MM.1S (cell line): ENCODE data around the gene FXYD7.
"Not testable (repeated sequence)": the region's sequence is repeated elsewhere in the genome, so short reads cannot be mapped to it uniquely, and the experiment has no call there.

Source experiments
- DNase-seq: peaks from one replicate; pipeline ENCODE4 v3.0.0-alpha.2; 2015
- H2AFZ ChIP-seq: fragments of 300-600 bp; sonication (generic); 2 replicates; pipeline ENCODE4 v1.6.0; 2016; ENCODE audit warnings: antibody characterized with exemption, low read length
- H3F3A ChIP-seq: fragments of 300-600 bp; sonication (generic); 2 replicates; pipeline ENCODE4 v1.6.1; 2016; ENCODE audit warnings: mild to moderate bottlenecking, antibody characterized with exemption, low read length, moderate library complexity, mixed read lengths; ENCODE audit not compliant: insufficient read depth
- H3K27ac ChIP-seq: fragments of 300-600 bp; sonication (generic); 2 replicates; pipeline ENCODE4 v1.5.1; 2016; ENCODE audit warnings: mild to moderate bottlenecking, low read length
- H3K27me3 ChIP-seq: fragments of 300-600 bp; sonication (generic); replicated peaks from 2 replicates; pipeline ENCODE4 v1.6.0; 2016; ENCODE audit warnings: low read length; ENCODE audit not compliant: insufficient read depth
- H3K36me3 ChIP-seq: fragments of 300-600 bp; sonication (generic); replicated peaks from 2 replicates; pipeline ENCODE4 v1.6.1; 2016; ENCODE audit warnings: mild to moderate bottlenecking, low read length, mixed read lengths; ENCODE audit not compliant: insufficient read depth
- H3K4me1 ChIP-seq: fragments of 300-600 bp; sonication (generic); 2 replicates; pipeline ENCODE4 v1.6.1; 2016; ENCODE audit warnings: low read length, mixed read lengths
- H3K4me2 ChIP-seq: fragments of 300-600 bp; sonication (generic); 2 replicates; pipeline ENCODE4 v1.6.0; 2016; ENCODE audit warnings: low read depth, low read length
- H3K4me3 ChIP-seq: fragments of 300-600 bp; sonication (generic); 2 replicates; pipeline ENCODE4 v1.5.1; 2016; ENCODE audit warnings: low read length, mixed read lengths
- H3K79me2 ChIP-seq: fragments of 300-600 bp; sonication (generic); 2 replicates; pipeline ENCODE4 v1.6.1; 2016; ENCODE audit warnings: mixed run types, low read length, mixed read lengths
- H3K9ac ChIP-seq: fragments of 300-600 bp; sonication (generic); 2 replicates; pipeline ENCODE4 v1.6.1; 2016; ENCODE audit warnings: low read length, mixed read lengths
- H3K9me2 ChIP-seq: fragments of 300-600 bp; sonication (generic); replicated peaks from 2 replicates; pipeline ENCODE4 v1.6.1; 2016; ENCODE audit warnings: mild to moderate bottlenecking, low read length, mixed read lengths; ENCODE audit not compliant: insufficient read depth
- H3K9me3 ChIP-seq: fragments of 300-600 bp; sonication (generic); replicated peaks from 2 replicates; pipeline ENCODE4 v1.6.1; 2016; ENCODE audit warnings: mild to moderate bottlenecking, low read length, mixed read lengths; ENCODE audit not compliant: insufficient read depth
- H4K20me1 ChIP-seq: fragments of 300-600 bp; sonication (generic); 2 replicates; pipeline ENCODE4 v1.6.1; 2016; ENCODE audit warnings: mild to moderate bottlenecking, low read length, moderate library complexity, mixed read lengths; ENCODE audit not compliant: insufficient read depth
- CTCF ChIP-seq: fragments of 300-600 bp; sonication (generic); IDR thresholded peaks from 2 replicates; pipeline ENCODE4 v1.5.1; 2016; ENCODE audit warnings: antibody characterized with exemption, low read length, mixed read lengths
- EZH2 ChIP-seq: fragments of 300-600 bp; sonication (generic); optimal IDR thresholded peaks from 2 replicates; pipeline ENCODE3; 2017; ENCODE audit warnings: low read depth, mild to moderate bottlenecking, antibody characterized with exemption, low read length, mixed read lengths
- EZH2phosphoT487 ChIP-seq: fragments of 300-600 bp; sonication (generic); IDR thresholded peaks from 2 replicates; pipeline ENCODE4 v1.6.1; 2018; ENCODE audit warnings: antibody characterized with exemption, low read length

The FXYD7 gene

GRCh38 chr19:35184884-35185283 is 41.8 kb downstream of the FXYD7 start:
- no peak for DNase-seq
- Histone ChIP-seq H3K79me2 (no peaks in the 10 kb centered on the region), H4K20me1 (no peaks in the 10 kb centered on the region), H3K27ac (no peak overlapping the region), H2AFZ (no peak overlapping the region), H3K9me2 (no peaks in the 10 kb centered on the region), H3K27me3 (no peaks in the 10 kb centered on the region), H3F3A (no peaks in the 10 kb centered on the region), H3K9ac (no peak overlapping the region), H3K4me1 (no peaks in the 10 kb centered on the region), H3K9me3 (no peaks in the 10 kb centered on the region), H3K36me3 (no peaks in the 10 kb centered on the region), H3K4me3 (no peak overlapping the region), H3K4me2 (no peak overlapping the region)
- no peak for TF ChIP-seq EZH2phosphoT487
- no peak for TF ChIP-seq CTCF
- TF ChIP-seq EZH2: no peak

GRCh38 chr19:35194012-35194984 is 51.2 kb downstream of the FXYD7 start:
- Histone ChIP-seq H3K36me3 (no peaks in the 10 kb centered on the region), H3K79me2 (no peaks in the 10 kb centered on the region), H3K27me3 (no peaks in the 10 kb centered on the region), H2AFZ (no peak overlapping the region), H4K20me1 (no peaks in the 10 kb centered on the region), H3K9me2 (no peaks in the 10 kb centered on the region), H3K9me3 (no peaks in the 10 kb centered on the region), H3K4me1 (no peaks in the 10 kb centered on the region), H3K9ac (no peak overlapping the region), H3F3A (no peaks in the 10 kb centered on the region), H3K4me3 (no peak overlapping the region), H3K4me2 (no peak overlapping the region), H3K27ac (no peak overlapping the region)
- TF ChIP-seq EZH2 (no peak), EZH2phosphoT487 (no peak), CTCF (peak; percentile 22)
- DNase-seq: no peak

- Histone ChIP-seq H3K27ac (no peak overlapping the region), H3K27me3 (no peaks in the 10 kb centered on the region), H3K4me3 (no peak overlapping the region), H3K4me1 (no peaks in the 10 kb centered on the region), H3K36me3 (no peaks in the 10 kb centered on the region), H3K9me2 (no peaks in the 10 kb centered on the region), H3K79me2 (no peaks in the 10 kb centered on the region), H2AFZ (no peak overlapping the region), H3F3A (no peaks in the 10 kb centered on the region), H3K9ac (no peak overlapping the region), H3K4me2 (no peak overlapping the region), H4K20me1 (no peaks in the 10 kb centered on the region), H3K9me3 (no peaks in the 10 kb centered on the region)
- no peak for DNase-seq
- no peak for TF ChIP-seq EZH2
- TF ChIP-seq EZH2phosphoT487: no peak
- no peak for TF ChIP-seq CTCF
Measured at GRCh38 chr19:35195830-35196229, 52.8 kb downstream of the FXYD7 start.

- not testable (repeated sequence) for H3K36me3 ChIP-seq, H3K4me1 ChIP-seq, H3K9ac ChIP-seq, H4K20me1 ChIP-seq, DNase-seq, H3F3A ChIP-seq, H3K27me3 ChIP-seq, H3K4me2 ChIP-seq, H3K79me2 ChIP-seq, H3K9me3 ChIP-seq, H3K9me2 ChIP-seq, H3K4me3 ChIP-seq, H2AFZ ChIP-seq, H3K27ac ChIP-seq
Measured at GRCh38 chr19:35196861-35197260, 53.8 kb downstream of the FXYD7 start.
